LNCaP clone FGC (cell line): Measurements from ENCODE around the gene HOXA7.

ENCODE experiments used
- DNase-seq: peaks from one replicate; pipeline ENCODE4 v3.0.0-alpha.2; 2011; ENCODE audit warnings: low read depth
- H3K4me3 ChIP-seq: 2 replicates; pipeline ENCODE4 v1.5.1; 2011; ENCODE audit warnings: mild to moderate bottlenecking, low read depth, low read length, control low read depth
- CTCF ChIP-seq: IDR thresholded peaks from 2 replicates; pipeline ENCODE4 v1.5.1; 2012; ENCODE audit warnings: mild to moderate bottlenecking; ENCODE audit not compliant: control insufficient read depth, insufficient read depth; ENCODE audit errors: extremely low read depth

The HOXA7 gene

GRCh38 chr7:27156508-27156898 is at the start of gene HOXA7:
Gene HOXA7 (minus strand): TSS chr7:27156675. CDS start chr7:27156545, 130 bp downstream.
- DNase-seq, result no peak
- TF ChIP-seq CTCF, result no peak

GRCh38 chr7:27205325-27206280 is 49.1 kb upstream of the HOXA7 start:
- no peak for DNase-seq
- TF ChIP-seq CTCF, result no peak
- no peak overlapping the region for H3K4me3 ChIP-seq

More at GRCh38 chr7:27156508-27156898, at the start of gene HOXA7:
- H3K4me3 ChIP-seq, result peak within 1 kb of the TSS; percentile 28

- H3K4me3 ChIP-seq, result no peak overlapping the region
- DNase-seq, result no peak
These were observed 48.4 kb upstream of the HOXA7 start for GRCh38 chr7:27204851-27205322.

GRCh38 chr7:27203964-27204594 is 47.6 kb upstream of the HOXA7 start:
- DNase-seq, result no peak
- TF ChIP-seq CTCF, result no peak
- no peak overlapping the region for H3K4me3 ChIP-seq

More at GRCh38 chr7:27204851-27205322, 48.4 kb upstream of the HOXA7 start:
- no peak for TF ChIP-seq CTCF

- DNase-seq, result no peak
- TF ChIP-seq CTCF, result no peak
- no peak overlapping the region for H3K4me3 ChIP-seq
These were observed 47.0 kb upstream of the HOXA7 start for GRCh38 chr7:27203365-27203953.

- DNase-seq, result no peak
- no peak for TF ChIP-seq CTCF
These were observed 46.3 kb upstream of the HOXA7 start for GRCh38 chr7:27202862-27203134.

More at GRCh38 chr7:27202862-27203134, 46.3 kb upstream of the HOXA7 start:
- H3K4me3 ChIP-seq, result no peak overlapping the region
